Urothelium cell line (cell line): ENCODE data around the gene C1QTNF1.
A peak's percentile ranks its signal among the peaks of the same experiment; 100 is the strongest.

Experiments used
- DNase-seq: peaks from one replicate; pipeline ENCODE4 v3.0.0; 2011; ENCODE audit warnings: low spot score, mixed read lengths
- FAIRE-seq: peaks from 2 replicates; lab custom pipeline; 2011; peaks lifted over from hg19 to GRCh38; lab: Jason Lieb, UNC

C1QTNF1 gene

GRCh38 chr17:79036181-79036580, 12.2 kb downstream of the C1QTNF1 start:
- no peak for FAIRE-seq
- DNase-seq, result no peak

- DNase-seq, result peak; percentile 63
- no peak for FAIRE-seq
Observed at GRCh38 chr17:79036596-79036995, 12.6 kb downstream of the C1QTNF1 start.

- FAIRE-seq (peak; percentile 46), DNase-seq (peak; percentile 14)
Observed at GRCh38 chr17:79038545-79039135, 14.7 kb downstream of the C1QTNF1 start.

DNA sequence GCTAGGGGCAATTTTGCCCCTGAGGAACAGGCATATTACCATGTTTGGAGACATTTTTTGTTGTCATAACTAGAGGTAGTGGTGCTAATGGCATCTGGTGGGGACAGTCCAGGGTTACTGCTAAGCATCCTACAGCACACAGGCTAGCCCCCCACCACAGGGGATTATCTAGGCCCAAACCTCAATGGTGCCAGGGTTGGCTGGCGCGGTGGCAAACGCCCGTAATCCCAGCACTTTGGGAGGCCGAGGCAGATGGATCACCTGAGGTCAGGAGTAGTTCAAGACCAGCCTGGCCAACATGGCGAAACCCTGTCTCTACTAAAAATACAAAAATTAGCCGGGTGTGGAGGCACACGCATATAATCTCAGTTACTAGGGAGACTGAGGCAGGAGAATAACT, 15.2 kb downstream of the C1QTNF1 start:
- no peak for DNase-seq

GRCh38 chr17:79039886-79040285, 15.9 kb downstream of the C1QTNF1 start:
- FAIRE-seq, result no peak
- no peak for DNase-seq

More for the DNA sequence above, 15.2 kb downstream of the C1QTNF1 start:
- FAIRE-seq, result no peak

DNA sequence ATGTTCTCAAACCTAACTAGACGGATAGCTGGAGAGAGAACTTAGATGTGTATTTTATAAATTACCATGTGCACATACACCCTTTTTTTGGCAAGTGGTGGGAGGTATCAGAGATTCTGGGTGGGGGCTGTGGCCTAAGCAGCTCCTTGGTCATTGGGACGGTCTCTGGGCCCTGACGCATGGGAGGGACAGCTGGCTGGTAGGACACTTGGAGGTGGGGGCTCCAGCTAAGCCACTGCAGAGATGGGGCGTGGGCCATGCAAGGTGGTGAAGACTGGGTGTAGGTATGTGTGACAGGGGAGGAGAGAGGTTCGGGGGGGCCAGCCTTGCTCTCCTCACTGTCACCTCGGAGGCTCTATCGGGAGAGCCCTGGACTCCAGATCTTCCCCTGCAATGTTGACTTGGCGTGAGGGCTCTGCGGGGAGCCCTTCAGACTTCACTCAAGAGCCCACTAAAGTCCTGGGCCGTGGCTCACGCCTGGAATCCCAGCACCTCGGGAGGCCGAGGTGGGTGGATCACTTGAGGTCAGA, 17.1 kb downstream of the C1QTNF1 start:
- no peak for FAIRE-seq
- no peak for DNase-seq

DNA sequence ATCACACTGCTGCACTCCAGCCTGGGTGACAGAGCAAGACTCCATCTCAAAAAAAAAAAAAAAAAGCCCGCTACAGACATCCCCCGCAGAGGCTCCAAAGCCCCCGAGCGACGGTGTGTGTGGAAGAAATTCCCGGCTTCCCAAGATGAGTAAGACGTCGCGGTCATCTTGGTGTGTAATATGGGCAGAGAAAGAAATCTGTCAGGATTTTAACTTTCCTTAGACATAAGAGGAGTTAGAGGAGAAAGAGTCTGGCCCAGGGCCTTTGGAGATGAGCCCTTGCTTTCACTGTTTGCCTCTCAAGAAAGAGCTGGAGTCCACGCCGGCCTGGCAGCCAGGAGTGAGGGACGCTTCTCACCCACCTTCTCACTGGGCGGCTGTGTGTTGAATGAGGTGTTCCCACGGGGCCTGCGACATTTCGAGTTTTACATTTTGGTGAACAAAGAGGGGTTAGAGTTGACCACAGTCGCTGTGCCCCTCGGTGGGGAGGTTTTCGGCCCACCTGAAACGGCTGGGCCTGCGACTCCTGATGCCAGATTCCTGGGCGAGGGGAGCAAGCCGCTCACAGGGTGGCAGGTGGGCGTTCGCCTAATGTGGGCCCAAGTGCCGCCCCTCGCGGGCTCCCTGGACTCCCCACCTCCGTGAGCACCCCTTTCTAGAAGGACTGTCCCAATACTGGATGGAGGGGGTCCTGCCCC, 17.9 kb downstream of the C1QTNF1 start:
- DNase-seq (no peak), FAIRE-seq (no peak)

DNA sequence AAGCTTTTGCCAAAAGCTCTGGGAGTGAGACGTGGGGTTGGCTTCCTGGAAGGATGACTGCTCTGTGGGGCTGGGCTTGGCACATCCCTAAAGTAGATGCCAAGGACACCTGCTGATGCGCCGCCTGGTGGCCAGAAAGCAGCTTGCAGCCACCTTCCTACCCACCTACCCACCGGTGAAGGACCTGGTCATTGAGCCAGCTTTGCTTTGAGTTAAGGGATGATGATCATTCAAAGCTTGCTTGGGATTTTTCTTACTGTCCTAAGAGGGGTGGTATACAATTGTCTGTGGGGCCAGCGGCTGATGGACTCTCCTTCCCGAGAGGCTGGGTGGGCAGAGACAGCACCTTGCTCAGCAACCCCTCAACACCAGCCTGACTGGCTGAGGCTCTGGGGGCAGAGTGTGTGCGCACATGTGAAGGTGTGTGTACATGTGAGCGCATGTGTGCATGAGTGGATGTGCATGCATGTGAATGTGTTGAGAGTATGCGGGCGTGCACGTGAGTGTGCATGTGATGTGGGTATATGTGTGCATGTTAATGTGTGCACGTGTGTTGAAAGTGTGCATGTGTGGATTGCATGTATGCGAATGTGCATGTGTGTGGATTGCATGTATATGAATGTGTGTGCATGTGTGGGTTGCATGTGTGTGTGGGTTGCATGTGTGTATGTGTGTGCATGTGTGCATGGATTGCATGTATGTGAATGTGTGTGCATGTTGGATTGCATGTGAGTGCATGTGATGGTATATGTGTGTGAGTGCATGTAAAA, 18.6 kb downstream of the C1QTNF1 start:
- DNase-seq (peak; percentile 79), FAIRE-seq (no peak)

DNA sequence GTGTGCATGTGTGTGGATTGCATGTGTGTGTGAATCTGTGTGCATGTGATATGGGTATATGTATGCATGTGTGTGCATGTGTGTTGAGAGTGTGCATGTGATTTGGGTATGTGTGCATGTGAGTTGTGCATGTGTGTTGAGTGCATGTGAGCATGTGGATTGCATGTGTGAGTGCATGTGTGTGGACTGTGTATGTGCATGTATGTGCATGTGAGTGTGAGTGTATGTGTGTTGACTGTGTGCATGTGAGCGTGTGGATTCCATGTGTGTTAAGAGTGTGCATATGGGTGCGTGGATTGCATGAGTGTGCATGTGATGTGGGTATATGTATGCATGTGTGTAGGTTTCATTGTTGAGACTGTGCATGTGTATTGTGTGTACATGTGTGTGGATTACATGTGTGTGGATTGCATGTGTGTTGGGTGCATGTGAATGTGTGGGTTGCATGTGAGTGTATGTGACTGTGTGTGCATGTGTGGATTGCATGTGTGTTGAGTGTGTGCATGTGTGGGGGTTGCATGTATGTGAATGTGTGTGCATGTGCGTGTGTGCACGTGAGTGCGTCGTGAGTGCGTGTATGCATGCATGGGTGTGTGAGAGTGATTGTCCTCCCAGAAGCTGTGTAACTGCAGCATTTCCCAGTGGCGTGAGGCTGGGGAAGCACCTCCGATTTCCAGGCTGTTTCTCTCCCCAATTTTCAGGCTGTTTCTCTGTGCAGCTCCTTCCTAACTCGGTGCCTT, 19.4 kb downstream of the C1QTNF1 start:
- peak; percentile 100 for FAIRE-seq
- DNase-seq, result no peak

GRCh38 chr17:79043931-79044320, 20.0 kb downstream of the C1QTNF1 start:
- peak; percentile 61 for FAIRE-seq
- no peak for DNase-seq

DNA sequence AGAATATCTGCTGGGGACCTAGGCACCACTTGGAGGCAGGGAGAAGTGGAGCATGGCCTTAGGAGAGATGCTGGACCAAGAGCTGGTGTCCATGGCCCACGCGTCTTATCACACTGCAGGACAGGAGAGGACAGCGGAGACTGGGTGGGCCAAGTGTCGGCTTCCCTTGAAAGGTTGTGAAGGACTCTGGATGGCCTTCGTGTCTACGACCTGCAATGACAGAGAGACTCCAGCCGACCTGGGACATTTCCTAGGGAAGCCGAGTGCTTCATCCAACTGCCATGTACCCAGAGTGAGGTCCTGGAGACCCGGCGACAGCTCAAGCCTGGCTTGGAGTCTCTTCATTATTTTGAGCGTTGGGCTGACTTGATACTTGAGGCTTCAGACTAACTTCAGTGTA, 20.5 kb downstream of the C1QTNF1 start:
- no peak for FAIRE-seq
- no peak for DNase-seq

GRCh38 chr17:79045001-79045729, 21.2 kb downstream of the C1QTNF1 start:
- FAIRE-seq (peak; percentile 72), DNase-seq (no peak)

DNA sequence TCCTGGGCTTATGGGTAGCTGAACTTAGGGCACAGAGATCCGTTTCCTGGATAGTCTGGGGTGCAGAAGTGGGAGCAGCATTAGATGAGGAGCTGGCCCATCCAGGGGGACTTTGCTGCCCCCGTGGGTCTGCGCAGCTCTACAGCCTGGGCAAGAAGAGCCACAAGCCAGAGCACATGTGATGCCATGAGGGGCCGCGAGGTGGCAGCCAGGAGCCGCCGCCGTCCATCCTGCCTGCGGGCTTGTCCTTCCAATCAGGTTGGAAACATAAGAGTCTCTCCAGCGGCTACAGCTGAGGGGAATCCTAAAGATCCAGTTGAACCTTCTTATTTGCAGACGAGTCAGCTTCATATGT, 21.9 kb downstream of the C1QTNF1 start:
- DNase-seq (peak; percentile 87), FAIRE-seq (peak; percentile 94)

DNA sequence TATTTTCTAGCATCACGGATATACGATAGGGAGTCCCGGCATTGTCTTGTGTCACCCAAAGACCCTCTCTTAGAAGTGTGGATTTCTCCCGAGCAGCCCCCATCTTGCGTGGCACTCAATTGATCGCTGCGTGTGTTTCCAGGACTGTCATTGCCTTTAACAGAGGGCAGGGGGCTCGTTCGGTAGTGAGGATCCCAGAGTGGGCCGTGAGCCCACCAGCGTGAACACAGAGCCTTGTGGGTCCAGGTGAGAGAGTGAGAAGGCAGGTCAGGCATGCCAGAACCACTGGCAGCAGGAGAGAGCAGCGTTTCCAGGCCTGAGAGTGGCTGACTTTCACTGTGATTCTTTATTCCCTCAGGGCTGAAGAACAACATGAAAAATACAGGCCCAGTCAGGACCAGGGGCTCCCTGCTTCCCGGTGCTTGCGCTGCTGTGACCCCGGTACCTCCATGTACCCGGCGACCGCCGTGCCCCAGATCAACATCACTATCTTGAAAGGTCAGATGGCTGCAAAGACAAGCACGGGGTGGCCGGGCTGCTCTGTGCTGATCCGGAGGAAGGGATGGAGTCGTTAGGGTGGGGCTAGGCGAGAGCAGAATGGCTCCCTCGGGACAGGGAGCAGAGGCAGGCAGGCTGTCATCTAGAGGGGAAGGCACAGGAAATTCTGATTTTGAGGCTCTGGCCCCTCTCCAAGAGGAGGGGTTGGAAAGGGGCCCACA, 22.4 kb downstream of the C1QTNF1 start:
- DNase-seq, result no peak
- no peak for FAIRE-seq

GRCh38 chr17:79046916-79047280, 22.9 kb downstream of the C1QTNF1 start:
- DNase-seq, result no peak

GRCh38 chr17:79047291-79047920, 23.4 kb downstream of the C1QTNF1 start:
- DNase-seq (no peak), FAIRE-seq (peak; percentile 94)

More at GRCh38 chr17:79046916-79047280, 22.9 kb downstream of the C1QTNF1 start:
- FAIRE-seq, result no peak

- DNase-seq (peak; percentile 57), FAIRE-seq (no peak)
Observed at GRCh38 chr17:79047923-79048825, 24.2 kb downstream of the C1QTNF1 start.
